ENCODE results near the gene OGFR.
A peak's percentile ranks its signal among the peaks of the same experiment; 100 is the strongest.

The OGFR gene

DNA sequence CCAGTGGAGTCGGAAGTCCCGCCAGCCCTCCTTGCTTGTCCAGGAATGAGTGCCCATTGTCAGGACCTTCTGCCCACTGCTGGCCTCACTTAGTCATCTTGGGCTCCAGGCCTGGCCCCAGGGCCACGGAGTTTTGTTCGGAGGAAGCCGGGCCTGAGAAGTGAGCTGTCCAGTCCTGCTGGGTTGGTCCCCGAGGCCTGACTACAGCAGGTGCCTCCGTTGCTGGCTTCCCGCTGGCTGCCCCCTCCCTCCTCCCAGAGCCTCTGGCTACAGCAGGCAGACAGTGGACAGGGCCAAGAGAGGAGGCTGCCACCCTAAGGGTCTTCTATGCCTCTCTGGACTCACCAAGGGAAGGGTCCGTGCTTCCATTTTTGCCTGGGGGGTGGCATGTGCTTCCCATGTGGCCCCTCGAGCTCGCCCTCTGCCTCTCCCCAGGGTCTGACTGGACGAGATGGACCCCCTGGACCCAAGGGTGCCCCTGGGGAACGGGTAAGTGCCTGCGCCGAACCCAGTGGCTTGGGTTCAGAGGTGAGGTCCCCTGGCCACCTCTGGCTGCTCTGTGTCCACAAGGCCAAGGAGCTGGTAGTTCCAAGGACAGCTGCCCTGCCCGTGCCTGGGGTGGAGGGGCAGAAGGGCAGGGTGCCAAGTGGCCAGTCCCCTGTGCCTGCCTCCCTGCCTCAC is 15.0 kb downstream of the OGFR start:
- DNase-seq (ENCODE audit: insufficient read length) (no peak), FAIRE-seq (no peak)
- TF ChIP-seq POLR2AphosphoS5 (IDR thresholded peaks at IDR 0.05; ENCODE audit: low read depth, low read length) (no peak), TAF1 (IDR thresholded peaks at IDR 0.05; ENCODE audit: borderline replicate concordance, low read depth, low read length) (no peak), POLR2A (IDR thresholded peaks at IDR 0.05; ENCODE audit: low read depth, low read length) (no peak)

GRCh38 chr20:62820208-62820961 is 15.8 kb downstream of the OGFR start:
- FAIRE-seq (no peak), DNase-seq (ENCODE audit: insufficient read length) (no peak)
- no peak for TF ChIP-seq POLR2A (IDR thresholded peaks at IDR 0.05; ENCODE audit: low read depth, low read length)
- TF ChIP-seq POLR2AphosphoS5 (IDR thresholded peaks at IDR 0.05; ENCODE audit: low read depth, low read length), result no peak
- no peak for TF ChIP-seq TAF1 (IDR thresholded peaks at IDR 0.05; ENCODE audit: borderline replicate concordance, low read depth, low read length)

DNA sequence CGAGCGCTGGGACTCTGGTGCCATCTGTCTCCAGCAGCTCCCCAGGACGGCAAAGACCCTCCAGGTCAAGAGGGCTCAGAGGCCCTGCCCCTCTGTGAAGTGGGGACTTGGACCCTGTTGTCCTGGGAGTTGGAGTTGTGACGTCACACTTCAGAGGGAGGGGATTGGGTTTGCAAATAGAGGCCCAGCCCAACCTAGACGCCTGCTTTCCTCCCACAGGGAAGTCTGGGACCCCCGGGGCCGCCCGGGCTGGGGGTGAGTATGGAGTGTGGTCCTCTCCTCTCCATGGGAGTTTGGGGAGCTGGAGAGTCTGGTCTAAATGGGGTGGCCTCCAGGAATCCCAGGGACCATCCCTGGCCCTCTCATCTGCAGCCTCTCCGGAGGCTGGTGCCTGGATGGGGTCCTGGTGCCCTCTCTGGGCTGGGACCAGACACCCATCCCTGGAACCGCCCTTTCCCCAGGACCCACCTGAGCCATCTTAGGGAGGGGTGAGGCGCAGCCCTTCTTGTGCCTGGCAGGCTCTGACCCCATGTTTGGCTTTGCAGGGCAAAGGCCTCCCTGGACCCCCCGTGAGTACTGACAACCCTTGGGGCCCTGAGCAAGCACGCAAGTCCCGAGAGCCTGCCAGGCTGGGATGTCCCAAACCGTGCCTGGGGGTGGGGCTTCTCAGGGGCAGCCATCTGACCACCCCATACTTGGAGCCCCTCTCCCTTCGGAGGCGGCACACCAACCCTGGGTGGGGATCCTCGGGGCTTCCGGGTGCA is 16.5 kb downstream of the OGFR start:
- FAIRE-seq (no peak), DNase-seq (ENCODE audit: insufficient read length) (no peak)
- TF ChIP-seq POLR2AphosphoS5 (IDR thresholded peaks at IDR 0.05; ENCODE audit: low read depth, low read length) (no peak), POLR2A (IDR thresholded peaks at IDR 0.05; ENCODE audit: low read depth, low read length) (no peak)

DNA sequence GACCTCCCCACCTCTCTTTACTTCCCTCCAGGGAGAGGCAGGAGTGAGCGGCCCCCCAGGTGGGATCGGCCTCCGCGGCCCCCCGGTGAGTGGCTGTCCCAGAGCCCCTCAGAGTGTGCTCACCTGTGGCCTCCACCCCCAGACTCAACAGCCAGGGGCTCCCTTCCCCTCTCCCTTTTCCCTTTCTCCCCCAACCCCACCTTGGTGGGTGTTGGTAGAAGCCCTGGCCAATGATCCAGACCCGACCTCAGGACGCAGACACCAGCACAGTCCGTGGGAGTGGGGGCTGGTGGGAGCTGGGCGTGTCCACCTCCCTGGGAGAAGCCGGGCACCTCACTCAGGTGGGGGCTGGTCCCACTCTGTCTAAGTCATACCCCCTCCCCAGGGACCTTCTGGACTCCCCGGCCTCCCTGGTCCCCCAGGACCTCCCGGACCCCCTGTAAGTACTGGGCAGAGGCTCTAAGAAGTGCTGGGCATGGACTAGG is 17.1 kb downstream of the OGFR start:
- DNase-seq (ENCODE audit: insufficient read length), result no peak
- no peak for FAIRE-seq

GRCh38 chr20:62822239-62822787 is 17.7 kb downstream of the OGFR start:
- DNase-seq (ENCODE audit: insufficient read length) (no peak), FAIRE-seq (no peak)
- no peak for TF ChIP-seq TAF1 (IDR thresholded peaks at IDR 0.05; ENCODE audit: borderline replicate concordance, low read depth, low read length)
- no peak for TF ChIP-seq POLR2A (IDR thresholded peaks at IDR 0.05; ENCODE audit: low read depth, low read length)
- no peak for TF ChIP-seq POLR2AphosphoS5 (IDR thresholded peaks at IDR 0.05; ENCODE audit: low read depth, low read length)

More for the DNA sequence above, 17.1 kb downstream of the OGFR start:
- TF ChIP-seq TAF1 (IDR thresholded peaks at IDR 0.05; ENCODE audit: borderline replicate concordance, low read depth, low read length) (no peak), POLR2AphosphoS5 (IDR thresholded peaks at IDR 0.05; ENCODE audit: low read depth, low read length) (no peak), POLR2A (IDR thresholded peaks at IDR 0.05; ENCODE audit: low read depth, low read length) (no peak)

GRCh38 chr20:62822788-62823651 is 18.4 kb downstream of the OGFR start:
- no peak for TF ChIP-seq POLR2AphosphoS5 (IDR thresholded peaks at IDR 0.05; ENCODE audit: low read depth, low read length)
- no peak for TF ChIP-seq POLR2A (IDR thresholded peaks at IDR 0.05; ENCODE audit: low read depth, low read length)
- no peak for TF ChIP-seq TAF1 (IDR thresholded peaks at IDR 0.05; ENCODE audit: borderline replicate concordance, low read depth, low read length)
- FAIRE-seq (peak; percentile 80), DNase-seq (ENCODE audit: insufficient read length) (peak; percentile 86)

- FAIRE-seq (no peak), DNase-seq (ENCODE audit: insufficient read length) (no peak)
- TF ChIP-seq TAF1 (IDR thresholded peaks at IDR 0.05; ENCODE audit: borderline replicate concordance, low read depth, low read length) (no peak), POLR2A (IDR thresholded peaks at IDR 0.05; ENCODE audit: low read depth, low read length) (no peak), POLR2AphosphoS5 (IDR thresholded peaks at IDR 0.05; ENCODE audit: low read depth, low read length) (no peak)
Measured at GRCh38 chr20:62823688-62824475, 19.2 kb downstream of the OGFR start.

- TF ChIP-seq POLR2AphosphoS5 (IDR thresholded peaks at IDR 0.05; ENCODE audit: low read depth, low read length) (no peak), TAF1 (IDR thresholded peaks at IDR 0.05; ENCODE audit: borderline replicate concordance, low read depth, low read length) (no peak), POLR2A (IDR thresholded peaks at IDR 0.05; ENCODE audit: low read depth, low read length) (no peak)
- FAIRE-seq (no peak), DNase-seq (ENCODE audit: insufficient read length) (no peak)
Measured at GRCh38 chr20:62824476-62825332, 20.1 kb downstream of the OGFR start.

DNA sequence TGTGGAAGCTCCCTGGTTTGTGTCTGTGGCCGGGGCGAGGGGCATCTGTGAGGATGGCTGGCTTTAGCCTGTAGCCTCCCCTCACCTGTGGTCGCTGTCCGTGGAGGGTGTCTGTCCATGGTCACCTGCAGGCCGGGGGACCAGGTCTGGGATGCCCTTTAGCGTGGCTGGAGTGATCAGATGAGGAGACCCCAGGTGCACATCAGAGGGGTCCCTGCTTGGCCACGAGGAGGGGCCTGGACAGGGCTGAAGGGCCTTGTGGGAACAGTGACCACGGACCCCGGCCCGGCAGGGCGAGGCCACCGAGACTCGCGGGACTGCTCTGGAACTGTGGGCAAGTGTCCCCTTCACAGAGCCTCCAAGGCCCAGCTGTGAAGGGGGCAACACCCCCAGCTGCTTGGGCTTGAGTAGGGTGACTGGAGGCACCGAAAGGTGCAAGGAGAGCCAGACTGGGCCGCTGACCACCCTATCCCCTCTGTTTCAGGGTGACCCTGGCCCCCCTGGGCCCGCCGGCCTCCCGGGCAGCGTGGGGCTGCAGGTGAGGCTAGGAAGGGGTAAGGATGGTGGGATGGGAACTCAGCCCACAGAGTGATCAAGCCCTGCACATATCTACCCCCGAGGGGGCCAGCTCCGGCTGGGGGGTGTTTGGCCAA is 20.8 kb downstream of the OGFR start:
- TF ChIP-seq POLR2A (IDR thresholded peaks at IDR 0.05; ENCODE audit: low read depth, low read length) (no peak), TAF1 (IDR thresholded peaks at IDR 0.05; ENCODE audit: borderline replicate concordance, low read depth, low read length) (no peak), POLR2AphosphoS5 (IDR thresholded peaks at IDR 0.05; ENCODE audit: low read depth, low read length) (no peak)
- FAIRE-seq (no peak), DNase-seq (ENCODE audit: insufficient read length) (no peak)

Data from GM12892 (cell line).